Stimulated activated CD8-positive, alpha-beta memory T cell treated with anti-CD3 and anti-CD28 coated beads, Interleukin-4, amount 100 ng/mL, for 4 hours (primary cell): ENCODE measurements around the gene INTS3.

Source experiments
- DNase-seq, 2 donors: peaks; one replicate each; pipeline ENCODE4 v3.0.0-alpha.2; 2020; ENCODE audit warnings: low read depth in 2 of 2, low spot score in 1 of 2

The INTS3 gene

GRCh38 chr1:153727463-153728304 lies at the start of gene INTS3:
Gene INTS3, plus strand, starts transcription at chr1:153728050. Its CDS starts 585 bp downstream, at chr1:153728635.
- DNase-seq, result peak; percentile 97 to 99

GRCh38 chr1:153678519-153679336 lies 49.1 kb upstream of the INTS3 start, which contains the start of gene NPR1:
Gene NPR1, plus strand, starts transcription at chr1:153678688. Its CDS starts 421 bp downstream, at chr1:153679109.
- DNase-seq, result no peak

GRCh38 chr1:153679337-153680119 lies 48.3 kb upstream of the INTS3 start:
- no peak for DNase-seq

GRCh38 chr1:153680120-153680403 lies 47.8 kb upstream of the INTS3 start:
- DNase-seq, result no peak

GRCh38 chr1:153682730-153683129 lies 45.1 kb upstream of the INTS3 start:
- DNase-seq, result no peak

- no peak for DNase-seq
Measured at GRCh38 chr1:153683854-153684253, 44.0 kb upstream of the INTS3 start.

GRCh38 chr1:153684892-153685291 lies 43.0 kb upstream of the INTS3 start:
- DNase-seq, result no peak

- DNase-seq, result no peak
Measured at GRCh38 chr1:153685544-153686340, 42.1 kb upstream of the INTS3 start.

- DNase-seq, result no peak
Measured at GRCh38 chr1:153687346-153688125, 40.3 kb upstream of the INTS3 start.

- DNase-seq, result no peak
Measured at GRCh38 chr1:153688276-153688675, 39.6 kb upstream of the INTS3 start.

- DNase-seq, result no peak
Measured at GRCh38 chr1:153688736-153689328, 39.0 kb upstream of the INTS3 start.

- no peak for DNase-seq
Measured at GRCh38 chr1:153693466-153693865, 34.4 kb upstream of the INTS3 start.

- DNase-seq, result no peak
Measured at GRCh38 chr1:153696741-153697140, 31.1 kb upstream of the INTS3 start.

GRCh38 chr1:153697191-153698019 lies 30.4 kb upstream of the INTS3 start:
- DNase-seq, result no peak

- no peak for DNase-seq
Measured at GRCh38 chr1:153698020-153698922, 29.6 kb upstream of the INTS3 start.

GRCh38 chr1:153698923-153699714 lies 28.7 kb upstream of the INTS3 start:
- DNase-seq, result no peak

- DNase-seq, result no peak
Measured at GRCh38 chr1:153699768-153700167, 28.1 kb upstream of the INTS3 start.
